AG10803 (cell line): ENCODE measurements around the gene STK11.
"Not testable (repeated sequence)": the region's sequence is repeated elsewhere in the genome, so short reads cannot be mapped to it uniquely, and the experiment has no call there.

Experiments used
- DNase-seq: peaks from one replicate; pipeline ENCODE4 v3.0.0; 2010; ENCODE audit warnings: low read depth
- H3K4me3 ChIP-seq: 2 replicates; pipeline ENCODE4 v1.5.1; 2011; ENCODE audit warnings: mild to moderate bottlenecking, low read length, control low read depth
- CTCF ChIP-seq: conservative IDR thresholded peaks from 2 replicates; pipeline ENCODE4 v1.5.1; 2011; ENCODE audit warnings: mild to moderate bottlenecking, low read length, control low read depth, inconsistent platforms

Gene STK11

GRCh38 chr19:1241417-1242095 is 36.0 kb downstream of the STK11 start, which contains the start of gene ATP5F1D:
Gene ATP5F1D (plus strand): TSS chr19:1241751. CDS start chr19:1241851, 100 bp downstream.
- H3K4me3 ChIP-seq = peak within 1 kb of the TSS; percentile 76
- peak; percentile 93 for DNase-seq
- TF ChIP-seq CTCF = no peak

- peak; percentile 80 for TF ChIP-seq CTCF
- DNase-seq = peak; percentile 82
- peak overlapping the region; percentile 48 for H3K4me3 ChIP-seq
Measured at GRCh38 chr19:1243768-1244692, 38.5 kb downstream of the STK11 start.

GRCh38 chr19:1244693-1245451 is 39.3 kb downstream of the STK11 start:
- peak overlapping the region; percentile 48 for H3K4me3 ChIP-seq
- no peak for TF ChIP-seq CTCF
- no peak for DNase-seq

GRCh38 chr19:1245494-1246264 is 40.1 kb downstream of the STK11 start:
- no peak for DNase-seq
- no peak for TF ChIP-seq CTCF
- H3K4me3 ChIP-seq = no peak overlapping the region

DNA sequence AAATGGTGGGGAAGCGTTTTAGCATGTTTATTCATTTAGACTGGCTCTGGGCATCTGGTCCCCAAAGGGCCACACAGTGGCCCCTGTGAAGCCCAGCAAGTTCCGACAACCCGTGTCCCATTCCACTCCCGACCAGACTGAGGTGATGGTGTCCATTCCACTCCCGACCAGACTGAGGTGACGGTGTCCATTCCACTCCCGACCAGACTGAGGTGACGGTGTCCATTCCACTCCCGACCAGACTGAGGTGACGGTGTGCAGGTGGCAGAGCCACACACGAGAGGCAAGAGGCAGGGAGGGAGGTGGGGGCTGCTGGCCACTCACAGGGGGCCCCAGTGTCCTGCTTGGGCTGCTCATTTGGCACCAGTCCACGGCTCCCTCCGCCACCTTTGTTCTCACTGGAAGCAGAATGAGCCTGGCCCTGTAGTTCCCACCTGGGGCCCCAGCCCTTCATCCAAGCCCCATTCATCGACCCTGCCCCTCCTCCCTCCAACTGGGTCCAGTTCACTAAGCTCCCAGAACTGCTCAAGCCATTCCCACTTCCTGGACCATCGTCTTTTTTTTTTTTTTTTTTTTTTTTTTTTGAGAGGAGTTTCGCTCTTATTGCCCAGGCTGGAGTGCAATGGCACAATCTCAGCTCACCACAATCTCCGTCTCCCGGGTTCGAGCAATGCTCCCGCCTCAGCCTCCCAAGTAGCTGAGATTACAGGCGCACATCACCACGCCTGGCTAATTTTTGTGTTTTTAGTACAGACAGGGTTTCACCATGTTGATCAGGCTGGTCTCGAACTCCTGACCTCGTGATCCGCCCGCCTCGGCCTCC is 40.9 kb downstream of the STK11 start:
- DNase-seq, H3K4me3 ChIP-seq: not testable (repeated sequence)

DNA sequence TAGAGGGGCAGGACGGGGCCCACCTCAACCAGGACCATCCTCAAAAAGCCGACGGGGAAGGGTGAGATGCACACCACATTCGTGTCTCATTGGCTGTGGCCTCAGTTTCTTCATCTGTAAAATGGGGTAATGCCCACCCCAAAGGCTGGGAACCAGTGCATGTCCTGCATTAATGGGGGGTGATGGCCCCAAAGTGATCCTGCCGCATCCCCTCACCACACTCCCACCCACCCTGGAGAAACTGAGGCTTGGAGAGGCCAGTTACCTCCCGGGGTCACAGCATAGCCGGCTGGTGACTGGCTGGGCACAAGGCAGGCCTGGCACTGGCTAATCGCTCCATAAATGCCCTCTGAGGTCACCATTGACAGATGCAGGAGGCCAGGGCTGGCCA is 42.2 kb downstream of the STK11 start:
- DNase-seq = no peak
- peak overlapping the region; percentile 59 for H3K4me3 ChIP-seq
- TF ChIP-seq CTCF = no peak
